GM12878 (cell line): ENCODE measurements around the gene PPP1R3G. TPM values are rescaled to one million over a fixed set of nuclear protein-coding genes. Genes with fewer than 3 reads are reported as not detected.

Experiments used
- ATAC-seq: fragments of 200-7000 bp; cut with Tn5 transposase; 3 replicates; pipeline ENCODE4 v1.9.1; 2020; ENCODE audit warnings: mild to moderate bottlenecking, moderate library complexity
- BruUV-seq: library from RNA; stranded (reverse); fragments of 400-500 nt; replicated peaks from 2 replicates; lab custom pipeline; 2021; lab: Mats Ljungman, UMichigan
- CTCF ChIA-PET: fragments of 300-600 bp; sonication (Branson Sonifier 250); formaldehyde crosslinking; extraction: SDS; loops from one replicate; lab custom pipeline; 2021; ENCODE audit warnings: inconsistent platforms; lab: Yijun Ruan, JAX
- POLR2A ChIA-PET: fragments of 350-600 bp; formaldehyde crosslinking; extraction: SDS; loops from one replicate; lab custom pipeline; 2021; ENCODE audit warnings: inconsistent platforms; lab: Charles Lee
- RAD21 ChIA-PET: fragments of 300-600 bp; sonication (Branson Sonifier 250); formaldehyde crosslinking; loops from one replicate; lab custom pipeline; 2023; ENCODE audit warnings: antibody characterized with exemption; ENCODE audit not compliant: unreplicated experiment; lab: Charles Lee
- SMC1A ChIA-PET: fragments of 300-600 bp; sonication (Branson Sonifier 250); formaldehyde crosslinking; loops from one replicate; lab custom pipeline; 2023; ENCODE audit not compliant: unreplicated experiment, uncharacterized antibody; lab: Charles Lee
- DNase-seq: peaks from one replicate; pipeline ENCODE4 v3.0.0-alpha.2; 2011; ENCODE audit warnings: low read depth, low spot score
- FAIRE-seq: peaks from 3 replicates; lab custom pipeline; 2011; peaks lifted over from hg19 to GRCh38; lab: Jason Lieb, UNC
- H2AFZ ChIP-seq: 2 replicates; pipeline ENCODE4 v1.6.0; 2011; ENCODE audit warnings: low read depth, low read length, control low read depth; ENCODE audit not compliant: control insufficient read depth
- H3K27ac ChIP-seq: 2 replicates; pipeline ENCODE4 v1.5.1; 2011; ENCODE audit warnings: control low read depth; ENCODE audit not compliant: control insufficient read depth, insufficient read depth
- H3K27me3 ChIP-seq, 2 experiments: replicated peaks in 1 of 2; 2 replicates each; pipeline versions ENCODE4 v1.6.0 to v1.6.1; 2011; ENCODE audit warnings: low read length in 1 of 2; ENCODE audit not compliant: control insufficient read depth in 2 of 2, insufficient read depth in 2 of 2
- H3K36me3 ChIP-seq, 2 experiments: 2 replicates each; pipeline ENCODE4 v1.5.1; 2011; ENCODE audit warnings: low read length in 1 of 2; ENCODE audit not compliant: control insufficient read depth in 2 of 2, insufficient read depth in 2 of 2
- H3K4me1 ChIP-seq: 2 replicates; pipeline ENCODE4 v1.6.1; 2011; ENCODE audit warnings: mild to moderate bottlenecking, low read length, moderate library complexity, mixed read lengths; ENCODE audit not compliant: control insufficient read depth, insufficient read depth
- H3K4me2 ChIP-seq: 2 replicates; pipeline ENCODE4 v1.6.0; 2011; ENCODE audit warnings: control low read depth; ENCODE audit not compliant: control insufficient read depth, insufficient read depth
- H3K4me3 ChIP-seq: fragments of 200-600 bp; sonication (generic); 2 replicates; pipeline ENCODE4 v1.5.1; 2016
- H3K79me2 ChIP-seq: 2 replicates; pipeline ENCODE4 v1.6.0; 2011; ENCODE audit warnings: low read length; ENCODE audit not compliant: control insufficient read depth, insufficient read depth
- H3K9ac ChIP-seq: 2 replicates; pipeline ENCODE4 v1.8.0; 2011; ENCODE audit warnings: low read length, control low read depth, mixed read lengths; ENCODE audit not compliant: control insufficient read depth, insufficient read depth
- H3K9me3 ChIP-seq: replicated peaks from 3 replicates; pipeline ENCODE4 v1.5.1; 2011; ENCODE audit warnings: mild to moderate bottlenecking, low read length; ENCODE audit not compliant: control insufficient read depth, insufficient read depth
- H4K20me1 ChIP-seq: 2 replicates; pipeline ENCODE4 v1.6.0; 2011; ENCODE audit not compliant: control insufficient read depth, insufficient read depth
- ATF7 ChIP-seq: fragments of 450-650 bp; IDR thresholded peaks from 2 replicates; pipeline ENCODE4 v1.6.1; 2016; ENCODE audit warnings: low read depth, mild to moderate bottlenecking
- CREM ChIP-seq: IDR thresholded peaks from 2 replicates; pipeline ENCODE4 v1.6.1; 2014; ENCODE audit warnings: antibody characterized with exemption, low read depth
- CUX1 ChIP-seq: IDR thresholded peaks from 2 replicates; pipeline ENCODE4 v1.6.1; 2012; ENCODE audit warnings: improper control_type of control experiment, low read depth, low read length; ENCODE audit not compliant: insufficient replicate concordance
- FOXK2 ChIP-seq: fragments of 450-650 bp; IDR thresholded peaks from 2 replicates; pipeline ENCODE4 v1.6.1; 2017; ENCODE audit warnings: mild to moderate bottlenecking, moderate library complexity
- NFIC ChIP-seq: IDR thresholded peaks from 2 replicates; pipeline ENCODE4 v1.6.1; 2012; ENCODE audit warnings: low read depth, mild to moderate bottlenecking, inconsistent platforms, low read length, moderate library complexity
- POLR2AphosphoS2 ChIP-seq: IDR thresholded peaks from 2 replicates; pipeline ENCODE4 v1.6.1; 2011; ENCODE audit warnings: low read depth, mild to moderate bottlenecking, low read length, improper control_type of control experiment, moderate library complexity
- RBBP5 ChIP-seq: fragments of 200-600 bp; sonication (generic); conservative IDR thresholded peaks from 2 replicates; pipeline ENCODE4 v1.6.1; 2016
- SMAD5 ChIP-seq: IDR thresholded peaks from 2 replicates; pipeline ENCODE4 v1.6.1; 2016; ENCODE audit warnings: antibody characterized with exemption, low read depth
- SPI1 ChIP-seq: IDR thresholded peaks from 2 replicates; pipeline ENCODE4 v1.6.1; 2011; ENCODE audit warnings: low read depth, mild to moderate bottlenecking, low read length, moderate library complexity, borderline replicate concordance; ENCODE audit not compliant: insufficient read depth
- STAT1 ChIP-seq: fragments of 450-650 bp; conservative IDR thresholded peaks from 2 replicates; pipeline ENCODE4 v1.6.1; 2014; ENCODE audit warnings: antibody characterized with exemption, mild to moderate bottlenecking
- SUZ12 ChIP-seq: fragments of 200-600 bp; sonication (generic); IDR thresholded peaks from one replicate; pipeline ENCODE4 v1.6.1; 2018; ENCODE audit warnings: antibody characterized with exemption, mild to moderate bottlenecking; ENCODE audit not compliant: unreplicated experiment
- TARDBP ChIP-seq: IDR thresholded peaks from 2 replicates; pipeline ENCODE4 v1.6.1; 2016; ENCODE audit warnings: borderline replicate concordance
- ZNF207 ChIP-seq: fragments of 450-650 bp; IDR thresholded peaks from 2 replicates; pipeline ENCODE4 v1.6.1; 2014; ENCODE audit warnings: antibody characterized with exemption, mild to moderate bottlenecking, borderline replicate concordance
- ZSCAN29 ChIP-seq: fragments of 450-650 bp; IDR thresholded peaks from 2 replicates; pipeline ENCODE4 v1.6.1; 2017; ENCODE audit warnings: mild to moderate bottlenecking, moderate library complexity
- ZZZ3 ChIP-seq: IDR thresholded peaks from 2 replicates; pipeline ENCODE4 v1.6.1; 2011; ENCODE audit warnings: low read depth; ENCODE audit not compliant: control insufficient read depth, insufficient read length
- WGBS: methylation state at CpG from one replicate; pipeline ENCODE4 v1.1.6; 2016; ENCODE audit warnings: low lambda C conversion rate; ENCODE audit not compliant: insufficient replicate concordance, insufficient coverage; ENCODE audit errors: missing lambda C conversion rate; 5-methylcytosine and 5-hydroxymethylcytosine counted together
- in situ Hi-C: fragments of 300-500 bp; cut with MboI; formaldehyde crosslinking; loops from 9 replicates; pipeline ENCODE4 v1.14.3; 2018; ENCODE audit warnings: mixed read lengths
- intact Hi-C: fragments of 100-400 bp; cut with micrococcal nuclease; formaldehyde crosslinking; loops from one replicate; pipeline ENCODE4 v1.14.2; 2022; ENCODE audit not compliant: unreplicated experiment
- polyA plus RNA-seq, 11 experiments: library from polyadenylated mRNA; depleted of rRNA in 4 of 11; unstranded in 6 of 11; stranded (reverse) in 5 of 11; fragments of >200 nt; fragmentation: Nextera tagmentation in 4 of 11; fragmentation: Illumina TruSeq in 1 of 11; extraction: Ambion mirVana in 4 of 11; extraction: Trizol in 1 of 11; gene quantifications; 1 replicate in 1 of 11; 2 replicates in 10 of 11; pipeline versions ENCODE4 v1.2.1 to v1.2.3, GENCODE V29; 2011 to 2016; ENCODE audit warnings: inconsistent platforms in 2 of 11, missing spikeins in 2 of 11, low read depth in 1 of 11
- total RNA-seq, 4 experiments: library from RNA; depleted of rRNA in 3 of 4; stranded (reverse); fragments of >200 nt in 3 of 4; fragmentation: Illumina TruSeq in 1 of 4; extraction: Trizol in 1 of 4; gene quantifications; 2 replicates each; pipeline versions ENCODE4 v1.2.1 to v1.2.3, GENCODE V29; 2013 to 2021

Gene PPP1R3G
- total and polyA plus RNA-seq, 10 of the 15 experiments (the other 5 are each of a cell fraction or from before 2014, with no cell fraction given), result 0.01 to 0.10 (median 0.04) TPM; not detected in 4

DNA sequence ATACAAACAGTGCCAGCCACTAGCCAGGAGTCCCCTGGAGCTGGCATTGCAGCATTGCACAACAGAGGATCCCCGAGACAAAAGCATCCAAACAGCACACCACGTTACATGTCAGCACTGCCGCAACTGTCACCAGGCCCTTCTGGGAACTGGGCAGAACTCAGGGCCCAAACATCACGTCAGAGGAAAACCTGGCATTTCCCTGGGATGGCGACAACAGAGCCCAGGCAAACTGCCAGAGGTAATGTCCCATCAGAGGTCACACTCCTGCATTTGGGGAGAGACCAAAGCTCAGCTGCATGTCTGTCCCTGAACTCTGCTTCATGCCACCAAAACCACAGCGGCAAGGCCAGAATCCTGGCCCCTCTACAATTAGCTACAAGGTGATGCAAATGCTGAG, 36.3 kb downstream of the PPP1R3G start:
- H3K9ac ChIP-seq, result no peak overlapping the region
- no peaks in the 10 kb centered on the region for H3K36me3 ChIP-seq
- ChIA-PET RAD21 (no interaction called here), POLR2A (no interaction called here), SMC1A (no interaction called here), CTCF (no interaction called here)
- TF ChIP-seq RBBP5 (no peak), ZNF207 (no peak), SUZ12 (no peak), POLR2AphosphoS2 (no peak), FOXK2 (no peak), SPI1 (no peak), CUX1 (no peak), ATF7 (no peak), SMAD5 (no peak), TARDBP (no peak), ZZZ3 (no peak), STAT1 (no peak), NFIC (no peak), ZSCAN29 (no peak), CREM (no peak)
- no peaks in the 10 kb centered on the region for H3K79me2 ChIP-seq
- DNase-seq (no peak), FAIRE-seq (no peak), ATAC-seq (no peak)
- in situ Hi-C loops (no loop called here), intact Hi-C loops (no loop called here)
- no peaks in the 10 kb centered on the region for H3K27me3 ChIP-seq
- H3K9me3 ChIP-seq, result no peaks in the 10 kb centered on the region
- H3K27ac ChIP-seq, result no peak overlapping the region
- WGBS, result 83% methylated on average over 6 of the region's 6 CpGs
- no peaks in the 10 kb centered on the region for H4K20me1 ChIP-seq
- no TSS peak for BruUV-seq
- no peak overlapping the region for H3K4me3 ChIP-seq
- H3K4me2 ChIP-seq, result no peak overlapping the region
- H2AFZ ChIP-seq, result no peak overlapping the region
- no peaks in the 10 kb centered on the region for H3K4me1 ChIP-seq
